HG03108 (cell line): ENCODE data around the gene ULK4.

Source experiments
- ATAC-seq: cut with Tn5 transposase; IDR thresholded peaks from one replicate; pipeline ENCODE4 v1.9.1; 2021; ENCODE audit warnings: moderate library complexity; ENCODE audit not compliant: unreplicated experiment

Gene ULK4

GRCh38 chr3:41202834-41203345, 759.0 kb downstream of the ULK4 start:
- ATAC-seq: no peak

GRCh38 chr3:41202075-41202833, 759.6 kb downstream of the ULK4 start:
- ATAC-seq: no peak

DNA sequence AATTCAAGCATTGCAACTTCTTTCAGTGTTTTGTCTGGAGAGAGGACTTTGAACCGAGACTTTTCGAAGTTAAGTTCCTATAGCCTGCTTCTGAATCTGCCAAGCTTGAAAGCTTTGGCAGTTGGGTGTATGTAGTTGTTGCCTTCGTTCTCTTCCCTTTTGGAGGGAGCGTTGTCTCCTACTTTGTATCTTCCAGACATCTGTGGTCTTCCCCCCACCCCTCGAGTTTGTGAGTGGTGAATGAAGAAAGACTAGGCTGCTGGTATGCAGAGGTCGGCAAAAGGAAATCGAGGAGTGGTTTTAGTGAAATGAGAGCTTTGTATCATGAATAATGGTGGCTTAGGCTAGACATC, 761.3 kb downstream of the ULK4 start:
- ATAC-seq: no peak

- ATAC-seq: peak; percentile 19
Observed at GRCh38 chr3:41199866-41200668, 761.8 kb downstream of the ULK4 start.

- peak; percentile 63 for ATAC-seq
Observed at GRCh38 chr3:41198950-41199865, 762.7 kb downstream of the ULK4 start, which contains the start of gene CTNNB1. Gene CTNNB1 (plus strand): TSS chr3:41199505. CDS start chr3:41224069, 24,564 bp downstream.

- no peak for ATAC-seq
Observed at GRCh38 chr3:41198526-41198925, 763.4 kb downstream of the ULK4 start.

DNA sequence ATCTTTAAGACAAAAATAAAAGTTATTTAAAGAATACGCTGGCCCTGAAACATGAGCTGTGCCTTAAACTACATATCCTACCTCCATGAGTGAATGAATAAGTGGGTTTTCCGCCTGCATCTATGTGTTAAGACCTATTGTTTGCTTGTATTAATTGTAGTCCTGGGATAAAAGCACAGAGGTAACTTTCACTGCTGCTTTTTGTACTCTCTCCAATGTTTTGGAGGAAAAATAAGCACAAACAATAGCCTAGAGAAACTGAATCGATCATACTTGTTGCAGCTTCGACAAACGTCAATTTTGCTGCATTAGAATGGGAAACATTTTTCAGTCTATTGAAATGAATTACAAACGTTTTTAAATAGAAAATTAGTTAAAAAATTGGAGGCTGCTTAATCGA, 763.9 kb downstream of the ULK4 start:
- no peak for ATAC-seq
